ENCODE measurements around the gene ELAPOR1. TPM values are rescaled to one million over a fixed set of nuclear protein-coding genes. Genes with fewer than 3 reads are reported as not detected.

ELAPOR1 gene
- total RNA-seq, 2 donors from 2014 or later, result 1.4 to 7.2 TPM

DNA sequence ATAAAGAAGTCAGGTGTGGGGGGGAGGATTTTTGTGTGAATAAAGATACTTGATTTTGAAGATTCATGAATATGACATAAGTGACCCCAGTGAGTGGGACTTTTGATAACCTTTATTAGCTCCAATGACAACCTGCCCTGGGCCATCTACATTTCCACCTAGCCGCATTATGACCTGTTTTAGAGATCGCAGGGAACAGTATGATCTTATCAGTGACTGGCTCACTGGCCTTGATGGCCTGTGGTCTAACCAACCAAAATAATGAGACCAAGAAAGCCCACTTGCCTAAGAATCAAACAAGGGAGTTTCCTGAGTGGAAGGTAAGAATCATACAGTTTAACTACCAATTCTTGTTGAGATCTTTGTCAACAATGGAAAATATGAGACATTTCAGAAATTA lies 1.8 kb downstream of the ELAPOR1 start:
- DNase-seq (ENCODE audit: low spot score) (no peak), ATAC-seq (ENCODE audit: insufficient number of reproducible peaks, low FRiP score, low read depth) (no peak)
- no peaks in the 10 kb centered on the region for H3K36me3 ChIP-seq
- no peaks in the 10 kb centered on the region for H3K27me3 ChIP-seq (replicated peaks; ENCODE audit: insufficient read depth)
- H3K27ac ChIP-seq, result no peak overlapping the region
- H3K4me1 ChIP-seq (ENCODE audit: control insufficient read depth in 1 of 2, low read depth in 2 of 2), result peaks cover 5 to 23% of the 10 kb centered on the region in 2 donors
- TF ChIP-seq, protein P1, sequence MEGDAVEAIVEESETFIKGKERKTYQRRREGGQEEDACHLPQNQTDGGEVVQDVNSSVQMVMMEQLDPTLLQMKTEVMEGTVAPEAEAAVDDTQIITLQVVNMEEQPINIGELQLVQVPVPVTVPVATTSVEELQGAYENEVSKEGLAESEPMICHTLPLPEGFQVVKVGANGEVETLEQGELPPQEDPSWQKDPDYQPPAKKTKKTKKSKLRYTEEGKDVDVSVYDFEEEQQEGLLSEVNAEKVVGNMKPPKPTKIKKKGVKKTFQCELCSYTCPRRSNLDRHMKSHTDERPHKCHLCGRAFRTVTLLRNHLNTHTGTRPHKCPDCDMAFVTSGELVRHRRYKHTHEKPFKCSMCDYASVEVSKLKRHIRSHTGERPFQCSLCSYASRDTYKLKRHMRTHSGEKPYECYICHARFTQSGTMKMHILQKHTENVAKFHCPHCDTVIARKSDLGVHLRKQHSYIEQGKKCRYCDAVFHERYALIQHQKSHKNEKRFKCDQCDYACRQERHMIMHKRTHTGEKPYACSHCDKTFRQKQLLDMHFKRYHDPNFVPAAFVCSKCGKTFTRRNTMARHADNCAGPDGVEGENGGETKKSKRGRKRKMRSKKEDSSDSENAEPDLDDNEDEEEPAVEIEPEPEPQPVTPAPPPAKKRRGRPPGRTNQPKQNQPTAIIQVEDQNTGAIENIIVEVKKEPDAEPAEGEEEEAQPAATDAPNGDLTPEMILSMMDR (IDR thresholded peaks at IDR 0.05), result no peak
- no peak overlapping the region for H3K4me3 ChIP-seq
- no peaks in the 10 kb centered on the region for H3K9me3 ChIP-seq

DNA sequence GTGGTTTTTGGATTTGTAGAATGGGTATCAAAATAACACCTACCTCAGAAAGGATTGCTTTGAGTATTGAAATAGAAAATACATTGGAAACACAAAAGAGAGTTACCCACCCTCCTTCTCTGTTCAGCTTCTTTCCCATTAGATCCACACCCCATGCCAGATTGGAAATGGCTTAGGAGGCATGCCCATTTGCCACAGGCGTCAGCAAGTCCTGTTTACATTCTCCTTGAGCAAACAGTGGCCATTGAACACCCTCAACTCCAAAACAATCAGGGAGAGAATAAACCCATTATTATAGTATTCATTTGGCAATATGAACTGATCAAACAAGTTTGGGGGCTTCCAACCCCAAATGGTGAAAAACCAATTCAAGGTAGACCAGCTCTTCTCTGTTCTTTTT lies 2.4 kb downstream of the ELAPOR1 start:
- Histone ChIP-seq H3K4me3 (no peak overlapping the region), H3K9me3 (no peaks in the 10 kb centered on the region), H3K27me3 (replicated peaks; ENCODE audit: insufficient read depth) (no peaks in the 10 kb centered on the region), H3K4me1 (ENCODE audit: control insufficient read depth in 1 of 2, low read depth in 2 of 2) (peaks cover 5 to 23% of the 10 kb centered on the region in 2 donors), H3K36me3 (no peaks in the 10 kb centered on the region), H3K27ac (no peak overlapping the region)
- ATAC-seq (ENCODE audit: insufficient number of reproducible peaks, low FRiP score, low read depth) (no peak), DNase-seq (ENCODE audit: low spot score) (no peak)
- TF ChIP-seq, protein P1 (IDR thresholded peaks at IDR 0.05), result no peak

DNA sequence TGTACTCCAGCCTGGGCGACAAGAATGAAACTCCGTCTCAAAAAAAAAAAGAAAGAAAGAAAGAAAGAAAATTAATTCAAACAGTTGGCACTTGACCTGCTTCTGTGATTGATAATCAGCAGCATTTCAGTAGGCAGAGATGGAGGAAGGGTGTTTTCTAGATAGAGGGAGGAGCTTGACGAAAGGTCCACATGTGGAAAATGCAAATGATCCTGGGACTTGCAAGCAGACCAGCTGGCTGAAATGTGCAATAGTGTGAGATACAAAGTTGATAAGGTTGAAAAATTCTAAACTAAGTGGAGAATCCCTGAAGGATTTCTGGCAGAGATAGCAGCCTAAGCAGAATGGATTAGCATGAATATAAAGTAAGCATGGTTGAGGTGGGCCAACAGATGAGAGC lies 4.2 kb downstream of the ELAPOR1 start:
- Histone ChIP-seq H3K27me3 (replicated peaks; ENCODE audit: insufficient read depth) (no peaks in the 10 kb centered on the region), H3K4me3 (no peak overlapping the region), H3K4me1 (ENCODE audit: control insufficient read depth in 1 of 2, low read depth in 2 of 2) (peaks cover 5 to 13% of the 10 kb centered on the region in 2 donors), H3K36me3 (no peaks in the 10 kb centered on the region), H3K9me3 (no peaks in the 10 kb centered on the region), H3K27ac (no peak overlapping the region)
- ATAC-seq (ENCODE audit: insufficient number of reproducible peaks, low FRiP score, low read depth) (no peak), DNase-seq (ENCODE audit: low spot score) (no peak)
- TF ChIP-seq, protein P1 (IDR thresholded peaks at IDR 0.05), result no peak

DNA sequence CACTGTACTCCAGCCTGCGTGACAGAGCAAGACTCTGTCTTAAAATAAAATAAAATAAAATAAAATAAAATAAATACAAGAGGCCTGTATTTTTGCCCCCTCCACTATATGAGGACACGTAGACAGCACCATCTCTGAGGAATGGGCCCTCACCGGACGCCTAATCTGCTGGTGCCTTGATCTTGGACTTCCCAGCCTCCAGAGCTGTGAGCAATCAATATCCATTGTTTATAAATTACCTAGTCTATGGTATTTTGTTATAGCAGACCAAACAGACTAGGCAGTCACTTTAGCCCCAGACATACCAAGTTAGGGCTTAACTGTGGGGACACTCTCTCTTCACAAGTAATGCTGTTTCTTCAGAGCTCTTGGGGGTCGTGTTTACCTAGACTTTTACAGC lies 6.4 kb downstream of the ELAPOR1 start:
- TF ChIP-seq, protein P1 (IDR thresholded peaks at IDR 0.05), result no peak
- no peaks in the 10 kb centered on the region for H3K36me3 ChIP-seq
- H3K27ac ChIP-seq, result no peak overlapping the region
- H3K27me3 ChIP-seq (replicated peaks; ENCODE audit: insufficient read depth), result no peaks in the 10 kb centered on the region
- no peaks in the 10 kb centered on the region for H3K4me1 ChIP-seq (ENCODE audit: control insufficient read depth in 1 of 2, low read depth in 2 of 2)
- H3K9me3 ChIP-seq, result no peaks in the 10 kb centered on the region
- no peak overlapping the region for H3K4me3 ChIP-seq
- no peak for ATAC-seq (ENCODE audit: insufficient number of reproducible peaks, low FRiP score, low read depth)
- no peak for DNase-seq (ENCODE audit: low spot score)

DNA sequence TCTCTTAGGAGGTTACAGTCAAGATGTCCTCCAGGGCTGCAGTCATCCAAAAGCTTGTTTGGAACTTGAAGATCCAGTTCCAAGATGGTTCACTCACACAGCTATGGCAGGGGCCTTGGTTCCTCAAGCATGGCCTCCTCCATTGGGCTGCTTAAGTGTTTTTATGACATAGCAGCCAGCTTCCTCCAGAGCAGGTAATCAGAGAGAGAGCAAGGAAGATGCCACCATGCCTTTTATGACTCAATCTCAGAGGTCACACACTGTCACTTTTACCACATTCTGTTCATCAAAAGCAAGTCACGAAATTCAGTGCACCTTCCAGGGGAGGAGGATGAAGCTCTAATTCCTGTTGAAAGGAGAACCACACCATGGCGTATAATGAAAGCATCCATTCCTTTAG lies 17.1 kb downstream of the ELAPOR1 start:
- Histone ChIP-seq H3K27ac (no peak overlapping the region), H3K4me1 (ENCODE audit: control insufficient read depth in 1 of 2, low read depth in 2 of 2) (no peaks in the 10 kb centered on the region), H3K4me3 (no peak overlapping the region), H3K9me3 (no peaks in the 10 kb centered on the region), H3K27me3 (replicated peaks; ENCODE audit: insufficient read depth) (no peaks in the 10 kb centered on the region), H3K36me3 (no peaks in the 10 kb centered on the region)
- ATAC-seq (ENCODE audit: insufficient number of reproducible peaks, low FRiP score, low read depth) (no peak), DNase-seq (ENCODE audit: low spot score) (no peak)
- TF ChIP-seq, protein P1 (IDR thresholded peaks at IDR 0.05), result no peak

All from thoracic aorta (tissue), 2 donors.